HG03097 (cell line): ENCODE measurements around the gene TEX35.

Experiments
- ATAC-seq: cut with Tn5 transposase; IDR thresholded peaks from one replicate; pipeline ENCODE4 v1.9.1; 2021; ENCODE audit not compliant: unreplicated experiment, low FRiP score

The TEX35 gene

DNA sequence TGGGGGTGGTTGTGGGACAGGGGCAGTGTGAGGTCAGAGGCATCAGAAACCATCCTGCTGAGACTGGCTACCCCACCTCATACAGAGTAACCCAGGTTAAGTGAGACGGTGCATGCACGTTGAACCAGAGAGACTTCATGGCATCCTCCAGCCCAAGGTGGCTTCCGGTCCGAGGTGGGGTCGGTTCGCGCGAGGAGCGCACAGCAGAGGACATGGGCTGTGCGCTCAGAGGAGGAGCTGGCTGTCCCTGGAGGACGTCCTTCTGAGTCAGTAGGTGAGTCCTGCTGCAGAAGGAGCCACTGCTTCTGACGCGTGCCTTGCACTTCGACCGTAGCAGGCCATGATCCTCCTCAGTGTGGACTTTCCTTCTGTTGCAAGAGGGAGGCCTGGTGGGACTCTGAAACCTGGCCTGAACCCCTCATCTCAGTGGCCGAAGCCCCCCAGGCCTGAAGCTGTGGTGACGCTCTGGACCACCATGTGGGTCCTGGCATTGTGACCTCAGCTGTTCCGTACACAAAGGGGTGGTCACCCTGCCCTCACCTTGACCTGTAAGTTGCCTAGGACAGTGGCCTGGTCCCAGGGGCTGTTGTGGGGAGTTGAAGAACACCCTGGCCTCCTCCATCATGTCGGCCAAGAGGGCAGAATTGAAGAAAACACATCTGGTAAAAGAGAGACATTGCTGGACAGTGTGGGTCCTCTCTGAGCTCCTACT, at the start of gene TEX35:
TEX35 (plus strand) TSS at position 544 of the 712 bp plus-strand sequence; CDS start at position 624, 80 bp downstream.
- no peak for ATAC-seq

DNA sequence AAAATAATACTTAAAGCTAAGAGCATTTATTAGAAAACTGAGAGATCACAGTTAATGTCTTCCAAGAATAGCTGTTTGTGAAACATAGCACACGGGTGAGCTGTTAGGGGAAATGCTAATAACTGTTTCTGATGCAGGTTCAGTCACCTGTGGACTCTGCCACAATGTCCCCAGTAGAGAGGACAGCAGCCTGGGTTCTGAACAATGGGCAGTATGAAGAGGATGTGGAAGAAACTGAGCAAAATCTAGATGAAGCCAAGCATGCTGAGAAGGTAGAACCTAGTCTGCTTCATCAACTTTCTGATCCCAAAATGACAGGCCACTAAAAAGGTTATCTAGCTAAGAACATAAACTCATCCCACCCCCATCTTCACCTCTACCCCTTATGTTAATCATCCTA, 48.8 kb upstream of the TEX35 start:
- ATAC-seq = no peak

DNA sequence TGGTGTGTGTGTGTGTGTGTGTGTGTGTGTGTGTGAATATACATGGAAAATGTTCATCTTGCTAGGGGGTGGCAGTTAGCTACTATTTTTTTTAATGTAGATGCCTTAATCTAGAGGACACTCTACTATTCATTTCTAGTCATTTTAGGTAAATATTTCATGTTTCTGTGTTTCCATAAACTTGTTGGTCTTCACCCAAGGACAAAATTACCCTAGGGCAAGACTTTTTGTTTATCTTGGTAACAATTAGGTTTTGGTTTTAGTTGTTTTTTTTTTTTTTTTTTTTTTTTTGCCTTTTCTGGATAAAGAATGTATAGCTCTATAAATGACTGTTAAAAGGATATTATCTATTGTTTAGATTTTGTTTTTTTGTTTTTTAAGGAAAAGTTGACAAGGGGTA, 48.3 kb upstream of the TEX35 start:
- no peak for ATAC-seq

DNA sequence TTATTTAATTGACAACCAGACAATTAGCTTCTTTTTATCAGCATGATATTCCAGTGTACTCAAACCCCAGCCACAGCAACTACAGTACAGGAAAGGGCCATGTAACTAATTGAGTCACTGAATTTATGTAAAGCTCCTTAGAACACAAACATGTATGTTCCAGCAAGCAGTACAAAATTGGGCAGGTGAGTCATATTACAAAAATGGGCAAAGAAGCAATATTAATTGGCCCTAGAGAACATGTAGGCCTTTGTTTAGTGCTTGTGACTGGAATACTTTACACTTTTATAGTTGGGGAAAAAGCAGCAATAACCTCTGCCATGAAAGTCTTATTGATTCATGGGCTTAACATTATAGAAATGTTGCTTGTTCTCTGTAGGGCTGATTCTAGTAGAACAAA, 47.9 kb upstream of the TEX35 start:
- no peak for ATAC-seq

DNA sequence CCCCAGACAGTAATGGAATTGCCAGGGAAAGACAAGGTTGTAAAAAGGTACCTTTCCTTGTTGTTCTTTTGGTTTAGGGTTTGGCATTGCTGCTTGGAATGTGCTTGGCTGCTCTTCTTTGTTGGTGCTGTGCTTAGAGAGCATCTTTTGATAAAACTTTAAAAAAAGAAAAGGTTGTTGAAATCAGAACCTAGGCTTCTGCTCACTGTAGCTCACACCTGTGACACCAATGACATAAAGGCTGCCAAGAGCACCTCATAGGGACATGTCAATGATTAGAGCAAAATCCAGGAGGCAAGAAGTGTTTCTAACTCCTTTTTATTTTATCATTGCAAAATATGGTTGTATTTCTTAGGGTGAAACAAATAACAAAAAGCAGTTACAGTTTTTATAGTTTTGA, 45.1 kb upstream of the TEX35 start:
- no peak for ATAC-seq

DNA sequence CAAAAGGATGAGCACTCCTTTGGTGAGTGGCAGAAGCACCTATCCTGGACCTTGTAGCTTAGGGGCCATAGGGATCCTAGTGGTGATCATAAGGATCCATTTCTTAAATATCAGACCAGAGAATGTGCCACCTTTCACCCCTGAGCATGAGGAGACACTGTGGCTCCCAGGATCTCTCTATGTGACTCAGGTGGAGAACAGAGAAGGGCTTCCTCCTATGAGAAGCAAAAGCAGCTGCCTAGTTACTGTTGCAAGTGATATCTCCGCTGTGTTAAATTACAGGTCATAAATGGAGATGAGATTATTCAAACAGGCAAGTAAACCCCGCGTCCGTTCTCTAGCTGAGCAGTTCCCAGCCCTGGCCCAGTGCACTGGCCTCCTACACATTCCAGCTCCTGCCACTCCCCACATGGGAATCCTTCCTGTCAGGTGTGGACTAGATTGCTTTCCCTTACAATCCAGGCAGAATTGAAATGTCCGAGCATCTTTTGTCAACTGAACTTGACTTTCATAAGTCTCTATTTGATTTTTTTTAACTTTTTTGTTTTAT, 42.4 kb upstream of the TEX35 start:
- ATAC-seq = no peak

DNA sequence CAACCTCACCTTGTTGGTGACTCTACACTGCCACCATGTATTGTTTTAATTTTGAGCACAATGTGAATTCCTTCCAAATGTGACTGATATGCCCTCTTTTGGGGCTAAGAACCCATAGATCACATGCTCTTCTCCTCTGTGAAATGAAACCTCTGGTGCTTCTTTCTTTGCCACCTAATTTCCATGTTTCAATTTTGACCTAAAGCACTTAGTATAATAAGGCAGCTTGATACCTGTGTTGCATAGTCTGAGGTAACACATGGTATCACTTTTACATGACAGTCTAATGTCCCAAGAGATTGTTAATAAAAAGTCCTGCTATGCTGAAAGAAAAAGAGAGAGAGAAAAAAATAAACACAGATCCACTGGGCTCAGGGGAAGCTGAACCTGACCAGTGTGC, 40.4 kb upstream of the TEX35 start:
- no peak for ATAC-seq

DNA sequence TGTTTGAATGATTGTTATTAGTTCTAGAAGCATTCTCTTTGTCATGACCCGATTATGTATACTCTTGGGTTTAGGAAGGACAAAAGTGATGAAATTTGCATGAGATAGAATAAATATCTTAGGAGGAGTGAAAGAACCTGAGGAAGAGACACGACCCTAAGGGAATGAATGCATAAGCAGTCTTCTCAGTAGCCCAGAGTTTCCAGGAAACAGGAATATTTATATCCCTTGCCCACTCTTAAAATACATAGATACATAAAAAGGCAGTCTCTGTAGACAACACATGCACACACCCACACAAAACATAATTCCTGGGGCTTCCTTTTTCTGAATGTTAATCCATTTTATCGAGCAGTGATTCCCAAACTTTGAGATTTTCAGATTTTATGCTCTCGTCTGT, 35.5 kb upstream of the TEX35 start:
- ATAC-seq = no peak

DNA sequence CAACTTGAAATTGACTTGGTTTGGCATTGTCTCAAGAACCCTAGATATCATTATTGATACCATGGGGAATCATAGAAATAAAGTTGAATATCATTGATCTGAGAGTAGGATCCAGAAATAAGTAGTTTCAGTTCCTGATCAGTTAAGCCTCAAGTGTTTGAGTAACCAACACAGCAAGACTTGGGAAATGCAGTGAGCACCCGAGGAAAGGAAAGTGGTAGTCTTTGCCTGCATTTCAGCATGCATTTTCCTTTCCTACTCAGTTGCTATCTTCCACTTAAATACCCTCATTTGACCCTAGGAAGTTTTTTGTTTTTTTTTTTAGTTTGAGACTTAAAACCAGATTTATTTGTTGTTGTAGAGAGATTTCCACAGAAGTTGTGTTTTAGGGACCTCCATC, 35.1 kb upstream of the TEX35 start:
- ATAC-seq = no peak

DNA sequence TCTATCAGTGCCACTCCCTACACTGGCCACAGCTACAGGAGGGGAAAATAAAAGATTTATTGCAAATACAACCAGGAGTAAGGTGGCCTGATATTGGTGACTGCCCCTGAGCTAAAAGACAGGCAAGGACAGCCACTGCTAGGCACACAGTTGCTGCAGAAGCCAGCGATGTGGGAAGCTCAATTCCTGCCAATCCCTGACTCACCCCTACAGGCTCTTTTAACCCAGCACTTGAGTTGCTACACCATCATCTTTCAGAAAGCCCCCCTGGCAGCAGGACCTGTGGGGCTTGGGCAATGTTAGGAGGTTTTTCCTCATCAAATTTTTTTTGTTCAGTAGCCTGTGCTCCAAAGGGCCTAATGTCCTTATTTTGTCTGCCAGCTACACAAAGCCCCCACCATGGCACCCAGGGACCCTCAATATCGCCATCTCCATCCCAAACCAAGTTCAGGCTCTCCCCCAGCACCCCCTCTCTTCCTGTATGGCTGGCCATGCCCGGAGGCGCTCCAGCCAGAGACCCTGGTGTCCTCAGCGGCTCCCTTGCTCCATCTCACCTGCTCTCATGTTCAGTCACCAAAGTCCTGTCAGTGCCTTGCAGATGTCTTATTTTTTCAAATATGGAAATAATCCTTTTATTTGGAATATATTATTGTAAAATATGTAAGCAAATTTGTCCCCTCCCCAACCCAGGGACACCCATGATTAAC, 29.5 kb upstream of the TEX35 start:
- no peak for ATAC-seq

DNA sequence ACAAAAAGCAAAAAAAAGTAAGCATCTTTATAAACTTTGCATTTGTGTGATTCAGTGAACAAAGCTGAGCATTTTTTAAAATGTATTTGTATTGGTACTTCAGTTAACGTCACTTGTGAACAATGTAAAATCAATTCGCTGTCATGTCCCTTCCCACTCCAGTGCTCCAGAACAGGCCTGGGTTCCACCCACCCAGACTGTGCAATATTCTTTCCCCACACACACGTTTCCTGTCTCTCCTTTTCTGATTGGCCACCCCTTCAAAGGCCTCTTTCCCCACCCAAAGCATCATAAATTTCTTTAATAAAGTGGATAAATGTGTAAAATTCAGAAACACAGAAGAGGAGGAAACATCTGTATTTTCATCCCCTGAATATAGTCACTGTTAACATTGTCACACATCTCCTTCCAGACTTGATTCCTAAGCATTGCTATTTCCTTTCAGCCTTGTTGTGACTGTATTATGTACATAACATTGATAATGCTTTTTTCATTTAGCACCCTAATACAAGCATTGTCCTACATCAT, 28.1 kb upstream of the TEX35 start:
- ATAC-seq = no peak

DNA sequence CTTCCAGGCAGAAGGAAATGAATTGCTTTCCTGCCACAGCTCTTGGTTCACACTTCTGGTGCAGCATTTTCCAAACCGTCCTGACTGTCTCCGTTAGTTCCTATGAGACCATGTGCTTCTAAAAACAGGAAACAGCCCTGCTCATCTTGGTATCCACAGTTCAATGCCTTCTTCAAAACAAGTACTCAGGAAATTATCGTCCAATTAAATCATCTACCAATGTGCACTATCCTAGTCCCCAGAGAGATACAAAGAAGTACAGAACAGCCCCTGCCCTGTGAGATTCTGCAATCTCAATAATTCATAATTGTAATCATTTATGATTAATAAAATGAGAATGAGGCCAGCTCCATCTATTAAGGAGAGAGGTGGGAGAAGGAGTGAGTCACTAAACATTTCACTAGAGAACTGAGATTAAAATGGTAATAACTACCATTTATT, 27.3 kb upstream of the TEX35 start:
- ATAC-seq = no peak

DNA sequence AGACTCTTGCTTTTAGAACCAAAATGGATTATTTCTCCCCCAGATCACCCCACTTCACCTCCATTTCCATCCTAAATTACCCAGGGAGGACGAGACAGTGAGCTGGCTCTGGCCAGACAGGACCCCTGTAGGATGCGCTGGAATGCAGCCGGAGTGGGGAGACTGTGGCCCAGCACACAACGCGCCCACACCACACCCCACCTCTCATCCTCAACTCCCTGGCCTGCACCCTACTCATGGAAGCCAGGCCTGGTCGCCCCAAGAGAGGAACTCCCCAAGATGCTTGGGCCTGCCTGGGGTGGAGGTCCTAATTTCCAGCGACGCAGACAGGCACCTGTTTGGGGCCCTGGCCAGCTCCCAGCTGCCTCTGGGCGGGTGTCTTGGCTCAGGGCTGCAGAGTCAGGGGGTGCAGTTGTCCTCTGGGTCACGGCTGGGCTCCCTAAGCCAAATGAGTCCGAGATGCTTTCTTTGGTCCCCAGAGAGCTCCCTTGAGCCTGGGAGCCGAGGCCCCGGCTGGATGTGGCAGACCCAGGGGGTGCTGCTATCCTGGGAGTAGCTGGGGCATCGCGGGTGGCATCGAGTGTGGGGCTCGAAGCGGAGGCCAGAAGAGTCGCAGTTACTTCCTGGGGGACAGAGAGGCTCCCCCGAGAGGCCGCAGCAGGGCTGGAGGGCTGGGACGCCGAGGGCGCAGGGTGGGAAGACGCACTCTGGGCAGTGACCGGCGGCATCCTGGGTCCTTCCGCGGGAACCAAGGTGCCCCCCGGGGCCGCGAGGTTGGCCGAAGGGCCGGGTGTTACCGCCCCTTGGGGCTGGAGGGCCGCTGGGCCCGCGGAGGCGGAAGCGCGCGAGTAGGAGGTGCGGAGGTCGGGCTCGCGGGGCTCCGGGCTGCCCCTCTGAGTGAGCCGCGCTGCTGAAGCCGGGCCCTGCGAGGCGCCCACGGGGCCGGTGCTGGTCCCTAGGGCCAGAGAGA, 26.5 kb upstream of the TEX35 start:
- ATAC-seq = no peak

DNA sequence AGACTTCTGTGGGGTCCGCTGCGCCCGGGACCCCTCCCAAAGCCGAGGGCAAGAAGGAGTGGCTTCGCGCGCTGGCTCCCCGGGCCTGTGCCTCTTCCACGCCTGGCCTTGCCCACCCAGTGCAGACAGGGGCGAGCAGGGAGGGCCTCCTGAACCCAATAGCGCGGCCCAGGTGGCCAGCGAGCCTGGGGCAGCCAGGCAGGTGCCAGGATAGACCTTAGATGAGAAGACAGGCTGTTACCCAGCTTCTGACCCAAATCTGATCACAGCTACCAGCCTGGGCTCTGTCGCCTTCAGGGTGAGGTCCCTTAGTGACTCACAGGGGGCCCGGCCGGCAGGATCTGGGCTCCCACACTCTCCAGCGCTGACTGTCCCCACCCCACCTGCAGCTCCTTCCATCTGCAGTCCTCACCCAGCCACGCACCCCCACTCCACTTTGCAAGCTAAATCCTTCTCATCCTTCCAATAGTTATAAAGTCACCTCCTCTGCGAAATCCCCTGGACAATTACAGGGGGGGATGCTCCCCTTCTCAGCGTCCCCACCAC, 25.8 kb upstream of the TEX35 start:
- no peak for ATAC-seq

DNA sequence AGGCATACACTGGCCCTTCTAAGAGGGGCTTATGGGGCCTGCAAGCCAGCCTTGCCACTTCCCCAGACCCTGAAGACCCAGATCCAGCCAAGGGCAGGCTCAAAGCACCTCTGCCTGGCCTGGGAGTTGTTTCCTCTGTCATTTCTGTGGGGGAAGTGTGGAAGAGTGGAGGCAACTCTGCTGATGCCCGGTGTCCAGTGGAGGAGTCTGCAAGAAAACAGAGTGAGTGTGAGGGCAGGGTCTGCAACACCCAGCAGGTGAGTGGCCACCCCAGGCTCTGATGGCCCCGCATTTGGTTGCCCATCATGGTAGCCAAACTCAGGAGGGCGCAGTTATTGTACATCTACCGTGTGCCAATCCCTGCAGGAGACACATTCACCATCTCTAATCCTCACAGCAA, 24.5 kb upstream of the TEX35 start:
- ATAC-seq = no peak

DNA sequence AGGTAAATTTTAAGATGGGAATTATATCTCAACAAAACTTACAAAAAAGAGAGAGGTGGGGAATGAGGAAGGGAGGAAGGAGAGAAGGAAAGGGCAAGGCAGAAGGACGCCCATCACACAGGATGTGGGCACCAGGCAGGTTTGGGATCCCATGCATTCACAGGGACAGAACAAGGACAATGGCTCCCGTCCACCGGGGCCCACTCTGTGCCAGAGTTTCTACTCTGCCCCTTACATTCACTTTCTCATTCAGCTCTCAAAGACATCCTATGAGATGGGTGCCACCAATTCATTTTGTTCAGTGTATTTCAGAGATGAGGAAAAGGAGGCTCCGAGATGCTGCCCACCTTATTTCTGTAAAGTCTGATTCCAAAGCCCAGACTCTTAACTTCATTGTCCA, 23.5 kb upstream of the TEX35 start:
- no peak for ATAC-seq

DNA sequence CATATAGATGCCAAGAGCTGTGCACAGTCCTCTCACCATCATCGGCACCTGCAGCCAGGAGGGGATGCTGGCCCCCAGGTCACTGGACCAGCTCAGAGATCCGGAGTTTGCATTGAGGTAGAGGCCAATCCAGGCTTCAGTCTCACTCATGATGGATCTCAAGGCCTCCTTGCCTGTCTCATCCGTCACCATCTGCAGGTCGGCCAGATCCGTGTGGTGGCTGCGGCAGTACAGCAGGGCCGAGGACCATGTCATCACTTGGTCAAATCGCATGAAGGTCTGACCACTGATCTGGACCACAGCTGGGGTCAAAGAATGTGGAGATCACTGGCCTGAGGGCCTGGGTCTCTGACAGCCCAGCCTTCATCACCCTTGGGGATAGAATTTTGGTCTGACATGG, 22.8 kb upstream of the TEX35 start:
- no peak for ATAC-seq

DNA sequence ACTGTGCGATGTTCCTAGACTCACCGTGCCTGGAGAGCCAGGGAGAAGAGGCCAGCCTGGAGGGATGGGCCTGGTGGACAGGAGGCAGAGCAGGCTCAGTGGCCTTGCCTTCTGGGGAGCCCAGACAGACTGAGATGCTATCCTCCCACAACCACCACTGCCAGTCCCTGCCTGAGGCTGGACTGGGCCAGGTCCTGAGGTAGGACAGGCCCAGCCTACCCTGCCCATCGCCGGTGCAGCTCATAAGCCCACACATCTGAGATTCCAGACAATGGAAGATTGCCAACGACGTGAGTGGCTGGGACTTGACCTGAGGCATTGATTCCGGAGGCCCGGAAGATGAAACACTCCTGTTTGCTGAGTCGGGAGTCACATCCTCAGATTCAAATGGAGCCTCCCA, 21.9 kb upstream of the TEX35 start:
- no peak for ATAC-seq

DNA sequence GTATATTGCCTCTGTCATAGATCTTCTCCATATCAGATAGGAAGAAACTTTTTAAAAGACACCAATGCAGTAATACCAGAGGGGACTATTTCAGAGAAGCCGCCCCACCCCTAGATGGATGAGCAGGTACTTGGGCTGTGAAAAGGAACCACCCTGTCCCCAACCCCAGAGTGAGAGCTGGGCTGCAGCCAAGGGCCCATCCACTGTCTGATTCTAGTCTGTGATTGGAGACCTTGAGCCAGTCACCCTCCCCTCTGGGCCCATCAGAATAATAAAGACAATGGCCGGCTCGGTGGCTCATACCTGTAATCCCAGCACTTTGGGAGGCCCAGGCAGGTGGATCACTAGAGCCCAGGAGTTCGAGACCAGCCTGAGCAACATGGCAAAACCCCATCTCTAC, 21.2 kb upstream of the TEX35 start:
- ATAC-seq = no peak

DNA sequence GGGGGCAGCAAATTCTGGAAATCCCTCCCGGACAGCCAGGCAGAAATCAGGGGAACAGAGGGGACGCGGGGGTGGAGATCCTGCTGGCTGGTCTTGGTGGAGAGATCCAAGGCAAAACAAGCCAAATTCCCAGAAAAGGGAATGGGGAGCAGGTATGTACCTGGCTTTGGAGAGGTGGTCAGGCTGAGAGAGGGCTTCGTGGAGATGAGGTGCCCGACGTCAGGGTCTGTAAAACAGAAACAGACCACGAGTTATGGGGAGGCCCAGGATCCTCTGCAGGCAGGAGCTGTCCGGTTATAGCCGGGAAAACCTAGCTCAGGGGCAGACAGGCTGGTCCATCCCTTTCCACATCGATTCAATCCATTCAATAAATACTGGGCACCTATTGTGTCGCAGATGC, 20.6 kb upstream of the TEX35 start:
- no peak for ATAC-seq
